GM12878 (cell line): Measurements from ENCODE around the gene NEK7. TPM values are rescaled to one million over a fixed set of nuclear protein-coding genes. Genes with fewer than 3 reads are reported as not detected.
A peak's percentile ranks its signal among the peaks of the same experiment; 100 is the strongest.

ENCODE experiments used
- ATAC-seq: fragments of 200-7000 bp; cut with Tn5 transposase; 3 replicates; pipeline ENCODE4 v1.9.1; 2020; ENCODE audit warnings: mild to moderate bottlenecking, moderate library complexity
- BruUV-seq: library from RNA; stranded (reverse); fragments of 400-500 nt; replicated peaks from 2 replicates; lab custom pipeline; 2021; lab: Mats Ljungman, UMichigan
- CTCF ChIA-PET: fragments of 300-600 bp; sonication (Branson Sonifier 250); formaldehyde crosslinking; extraction: SDS; loops from one replicate; lab custom pipeline; 2021; ENCODE audit warnings: inconsistent platforms; lab: Yijun Ruan, JAX
- POLR2A ChIA-PET: fragments of 350-600 bp; formaldehyde crosslinking; extraction: SDS; loops from one replicate; lab custom pipeline; 2021; ENCODE audit warnings: inconsistent platforms; lab: Charles Lee
- RAD21 ChIA-PET: fragments of 300-600 bp; sonication (Branson Sonifier 250); formaldehyde crosslinking; loops from one replicate; lab custom pipeline; 2023; ENCODE audit warnings: antibody characterized with exemption; ENCODE audit not compliant: unreplicated experiment; lab: Charles Lee
- SMC1A ChIA-PET: fragments of 300-600 bp; sonication (Branson Sonifier 250); formaldehyde crosslinking; loops from one replicate; lab custom pipeline; 2023; ENCODE audit not compliant: unreplicated experiment, uncharacterized antibody; lab: Charles Lee
- DNase-seq: peaks from one replicate; pipeline ENCODE4 v3.0.0-alpha.2; 2011; ENCODE audit warnings: low read depth, low spot score
- FAIRE-seq: peaks from 3 replicates; lab custom pipeline; 2011; peaks lifted over from hg19 to GRCh38; lab: Jason Lieb, UNC
- H2AFZ ChIP-seq: 2 replicates; pipeline ENCODE4 v1.6.0; 2011; ENCODE audit warnings: low read depth, low read length, control low read depth; ENCODE audit not compliant: control insufficient read depth
- H3K27ac ChIP-seq: 2 replicates; pipeline ENCODE4 v1.5.1; 2011; ENCODE audit warnings: control low read depth; ENCODE audit not compliant: control insufficient read depth, insufficient read depth
- H3K27me3 ChIP-seq, 2 experiments: replicated peaks in 1 of 2; 2 replicates each; pipeline versions ENCODE4 v1.6.0 to v1.6.1; 2011; ENCODE audit warnings: low read length in 1 of 2; ENCODE audit not compliant: control insufficient read depth in 2 of 2, insufficient read depth in 2 of 2
- H3K36me3 ChIP-seq, 2 experiments: 2 replicates each; pipeline ENCODE4 v1.5.1; 2011; ENCODE audit warnings: low read length in 1 of 2; ENCODE audit not compliant: control insufficient read depth in 2 of 2, insufficient read depth in 2 of 2
- H3K4me1 ChIP-seq: 2 replicates; pipeline ENCODE4 v1.6.1; 2011; ENCODE audit warnings: mild to moderate bottlenecking, low read length, moderate library complexity, mixed read lengths; ENCODE audit not compliant: control insufficient read depth, insufficient read depth
- H3K4me2 ChIP-seq: 2 replicates; pipeline ENCODE4 v1.6.0; 2011; ENCODE audit warnings: control low read depth; ENCODE audit not compliant: control insufficient read depth, insufficient read depth
- H3K4me3 ChIP-seq: fragments of 200-600 bp; sonication (generic); 2 replicates; pipeline ENCODE4 v1.5.1; 2016
- H3K79me2 ChIP-seq: 2 replicates; pipeline ENCODE4 v1.6.0; 2011; ENCODE audit warnings: low read length; ENCODE audit not compliant: control insufficient read depth, insufficient read depth
- H3K9ac ChIP-seq: 2 replicates; pipeline ENCODE4 v1.8.0; 2011; ENCODE audit warnings: low read length, control low read depth, mixed read lengths; ENCODE audit not compliant: control insufficient read depth, insufficient read depth
- H3K9me3 ChIP-seq: replicated peaks from 3 replicates; pipeline ENCODE4 v1.5.1; 2011; ENCODE audit warnings: mild to moderate bottlenecking, low read length; ENCODE audit not compliant: control insufficient read depth, insufficient read depth
- H4K20me1 ChIP-seq: 2 replicates; pipeline ENCODE4 v1.6.0; 2011; ENCODE audit not compliant: control insufficient read depth, insufficient read depth
- ATF2 ChIP-seq: IDR thresholded peaks from 2 replicates; pipeline ENCODE4 v1.6.1; 2012; ENCODE audit warnings: low read length, inconsistent platforms
- EP300 ChIP-seq, 2 experiments: fragments of 150-350 bp in 1 of 2; IDR thresholded peaks; 2 replicates each; pipeline ENCODE4 v1.6.1; 2011 to 2012; ENCODE audit warnings: low read depth in 2 of 2, low read length in 2 of 2, borderline replicate concordance in 1 of 2, improper control_type of control experiment in 1 of 2, inconsistent platforms in 1 of 2; ENCODE audit not compliant: control insufficient read depth in 1 of 2
- FOXM1 ChIP-seq: IDR thresholded peaks from 2 replicates; pipeline ENCODE4 v1.6.1; 2012; ENCODE audit warnings: low read depth, mild to moderate bottlenecking, inconsistent platforms, low read length, moderate library complexity
- GABPA ChIP-seq: IDR thresholded peaks from 2 replicates; pipeline ENCODE4 v1.6.1; 2014; ENCODE audit warnings: antibody characterized with exemption, low read depth, mild to moderate bottlenecking, inconsistent platforms
- HCFC1 ChIP-seq: fragments of 150-350 bp; IDR thresholded peaks from 2 replicates; pipeline ENCODE4 v1.6.1; 2014; ENCODE audit warnings: low read length
- IKZF1 ChIP-seq: fragments of 450-650 bp; conservative IDR thresholded peaks from 2 replicates; pipeline ENCODE4 v1.6.1; 2017; ENCODE audit warnings: antibody characterized with exemption, mild to moderate bottlenecking
- IRF5 ChIP-seq: fragments of 450-650 bp; IDR thresholded peaks from 2 replicates; pipeline ENCODE4 v1.6.1; 2017; ENCODE audit warnings: borderline replicate concordance
- KAT2A ChIP-seq: conservative IDR thresholded peaks from 2 replicates; pipeline ENCODE4 v1.6.1; 2011; ENCODE audit warnings: low read depth, low read length; ENCODE audit not compliant: control insufficient read depth
- MTA2 ChIP-seq: fragments of 450-650 bp; IDR thresholded peaks from 2 replicates; pipeline ENCODE4 v1.6.1; 2016; ENCODE audit warnings: low read depth, mild to moderate bottlenecking, moderate library complexity
- NFYB ChIP-seq: IDR thresholded peaks from 2 replicates; pipeline ENCODE4 v1.6.1; 2011; ENCODE audit warnings: low read depth, mild to moderate bottlenecking, low read length, improper control_type of control experiment, moderate library complexity; ENCODE audit not compliant: insufficient read depth
- NRF1 ChIP-seq: conservative IDR thresholded peaks from 2 replicates; pipeline ENCODE4 v1.6.1; 2011; ENCODE audit warnings: mild to moderate bottlenecking, low read depth, low read length, improper control_type of control experiment
- POLR2A ChIP-seq: IDR thresholded peaks from 2 replicates; pipeline ENCODE4 v1.6.1; 2011; ENCODE audit warnings: low read depth, mild to moderate bottlenecking, low read length
- RAD21 ChIP-seq: IDR thresholded peaks from 2 replicates; pipeline ENCODE4 v1.6.1; 2011; ENCODE audit warnings: mild to moderate bottlenecking, low read depth, low read length, moderate library complexity; ENCODE audit not compliant: insufficient read depth
- SREBF2 ChIP-seq: IDR thresholded peaks from 2 replicates; pipeline ENCODE4 v1.6.1; 2012; ENCODE audit warnings: mild to moderate bottlenecking, low read length
- STAT1 ChIP-seq: fragments of 450-650 bp; conservative IDR thresholded peaks from 2 replicates; pipeline ENCODE4 v1.6.1; 2014; ENCODE audit warnings: antibody characterized with exemption, mild to moderate bottlenecking
- TCF12 ChIP-seq: IDR thresholded peaks from 2 replicates; pipeline ENCODE4 v1.6.1; 2011; ENCODE audit warnings: low read depth, mild to moderate bottlenecking, low read length
- TCF3 ChIP-seq: IDR thresholded peaks from 2 replicates; pipeline ENCODE4 v1.6.1; 2012; ENCODE audit warnings: low read depth, mild to moderate bottlenecking, low read length, borderline replicate concordance; ENCODE audit not compliant: insufficient read depth
- YBX1 ChIP-seq: fragments of 450-650 bp; IDR thresholded peaks from 2 replicates; pipeline ENCODE4 v1.6.1; 2016; ENCODE audit warnings: antibody characterized with exemption
- ZNF207 ChIP-seq: fragments of 450-650 bp; IDR thresholded peaks from 2 replicates; pipeline ENCODE4 v1.6.1; 2014; ENCODE audit warnings: antibody characterized with exemption, mild to moderate bottlenecking, borderline replicate concordance
- in situ Hi-C: fragments of 300-500 bp; cut with MboI; formaldehyde crosslinking; loops from 9 replicates; pipeline ENCODE4 v1.14.3; 2018; ENCODE audit warnings: mixed read lengths
- intact Hi-C: fragments of 100-400 bp; cut with micrococcal nuclease; formaldehyde crosslinking; loops from one replicate; pipeline ENCODE4 v1.14.2; 2022; ENCODE audit not compliant: unreplicated experiment
- polyA plus RNA-seq, 11 experiments: library from polyadenylated mRNA; depleted of rRNA in 4 of 11; unstranded in 6 of 11; stranded (reverse) in 5 of 11; fragments of >200 nt; fragmentation: Nextera tagmentation in 4 of 11; fragmentation: Illumina TruSeq in 1 of 11; extraction: Ambion mirVana in 4 of 11; extraction: Trizol in 1 of 11; gene quantifications; 1 replicate in 1 of 11; 2 replicates in 10 of 11; pipeline versions ENCODE4 v1.2.1 to v1.2.3, GENCODE V29; 2011 to 2016; ENCODE audit warnings: inconsistent platforms in 2 of 11, missing spikeins in 2 of 11, low read depth in 1 of 11
- total RNA-seq, 4 experiments: library from RNA; depleted of rRNA in 3 of 4; stranded (reverse); fragments of >200 nt in 3 of 4; fragmentation: Illumina TruSeq in 1 of 4; extraction: Trizol in 1 of 4; gene quantifications; 2 replicates each; pipeline versions ENCODE4 v1.2.1 to v1.2.3, GENCODE V29; 2013 to 2021
- TF ChIP-seq, protein P1 (sequence below): fragments of 450-650 bp; IDR thresholded peaks from 2 replicates; pipeline ENCODE4 v1.6.1; 2016; ENCODE audit warnings: mild to moderate bottlenecking, moderate library complexity, borderline replicate concordance

NEK7 gene
- total and polyA plus RNA-seq, 10 of the 15 experiments (the other 5 are each of a cell fraction or from before 2014, with no cell fraction given), result 9.4 to 77.7 (median 24.0) TPM

DNA sequence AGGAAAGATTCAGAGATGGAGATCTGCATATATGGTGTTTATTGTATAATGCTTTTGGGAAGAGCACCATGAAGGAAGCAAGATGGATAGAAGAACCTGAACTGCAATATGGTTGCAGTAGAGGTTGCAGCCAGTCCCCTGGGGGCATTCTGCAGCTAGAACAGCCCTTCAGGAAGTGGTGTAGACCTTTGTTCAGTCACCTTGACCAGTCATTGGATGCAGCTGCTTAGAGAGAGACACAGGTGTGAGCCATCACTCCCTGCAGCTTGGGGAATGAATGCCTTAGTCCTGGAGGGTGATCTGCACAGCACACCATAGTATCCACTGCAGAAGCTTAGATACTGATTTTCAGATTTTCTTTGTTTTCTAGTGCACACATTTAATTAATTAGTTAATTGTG is 42.3 kb downstream of the NEK7 start:
- ChIA-PET POLR2A (interaction anchor here (0.6 kb wide), 1 partner anchor 975 kb away, joined by 3 read pairs; no protein-coding TSS in a partner anchor), CTCF (interaction anchor here (0.8 to 1.5 kb wide), 3 partner anchors 11 to 31 kb away, joined by 3 to 4 read pairs (median 4); no protein-coding TSS in a partner anchor), RAD21 (interaction anchor here (1.0 to 1.5 kb wide), 3 partner anchors 11 to 31 kb away, joined by 3 read pairs; no protein-coding TSS in a partner anchor), SMC1A (interaction anchor here (0.7 to 1.7 kb wide), 14 partner anchors 10 to 121 kb away, joined by 3 to 6 read pairs (median 3); no protein-coding TSS in a partner anchor)
- Histone ChIP-seq H3K36me3 (no peaks in the 10 kb centered on the region), H3K27ac (no peak overlapping the region), H3K79me2 (peaks cover 3% of the 10 kb centered on the region), H3K4me3 (no peak overlapping the region), H3K27me3 (no peaks in the 10 kb centered on the region), H2AFZ (no peak overlapping the region), H3K9ac (no peak overlapping the region), H3K4me2 (no peak overlapping the region), H3K4me1 (peaks cover 12% of the 10 kb centered on the region), H4K20me1 (no peaks in the 10 kb centered on the region), H3K9me3 (no peaks in the 10 kb centered on the region; the same call in 2 of the 3 replicates)
- intact Hi-C loops, result no loop called here
- FAIRE-seq (peak; percentile 31), ATAC-seq (peak; percentile 78), DNase-seq (no peak)
- in situ Hi-C loops, result no loop called here
- no TSS peak for BruUV-seq
- TF ChIP-seq STAT1, result no peak
- TF ChIP-seq TCF3, result no peak
- no peak for TF ChIP-seq FOXM1
- peak; percentile 50; the same call in 1 of the 2 replicates for TF ChIP-seq NFYB
- TF ChIP-seq POLR2A, result no peak
- peak; percentile 78 for TF ChIP-seq TCF12
- TF ChIP-seq EP300 (IDR thresholded peaks at IDR 0.05; ENCODE audit: borderline replicate concordance in 1 of 2, control insufficient read depth in 1 of 2, low read depth in 2 of 2, low read length in 2 of 2), result no peak
- TF ChIP-seq KAT2A, result no peak
- TF ChIP-seq, protein P1, sequence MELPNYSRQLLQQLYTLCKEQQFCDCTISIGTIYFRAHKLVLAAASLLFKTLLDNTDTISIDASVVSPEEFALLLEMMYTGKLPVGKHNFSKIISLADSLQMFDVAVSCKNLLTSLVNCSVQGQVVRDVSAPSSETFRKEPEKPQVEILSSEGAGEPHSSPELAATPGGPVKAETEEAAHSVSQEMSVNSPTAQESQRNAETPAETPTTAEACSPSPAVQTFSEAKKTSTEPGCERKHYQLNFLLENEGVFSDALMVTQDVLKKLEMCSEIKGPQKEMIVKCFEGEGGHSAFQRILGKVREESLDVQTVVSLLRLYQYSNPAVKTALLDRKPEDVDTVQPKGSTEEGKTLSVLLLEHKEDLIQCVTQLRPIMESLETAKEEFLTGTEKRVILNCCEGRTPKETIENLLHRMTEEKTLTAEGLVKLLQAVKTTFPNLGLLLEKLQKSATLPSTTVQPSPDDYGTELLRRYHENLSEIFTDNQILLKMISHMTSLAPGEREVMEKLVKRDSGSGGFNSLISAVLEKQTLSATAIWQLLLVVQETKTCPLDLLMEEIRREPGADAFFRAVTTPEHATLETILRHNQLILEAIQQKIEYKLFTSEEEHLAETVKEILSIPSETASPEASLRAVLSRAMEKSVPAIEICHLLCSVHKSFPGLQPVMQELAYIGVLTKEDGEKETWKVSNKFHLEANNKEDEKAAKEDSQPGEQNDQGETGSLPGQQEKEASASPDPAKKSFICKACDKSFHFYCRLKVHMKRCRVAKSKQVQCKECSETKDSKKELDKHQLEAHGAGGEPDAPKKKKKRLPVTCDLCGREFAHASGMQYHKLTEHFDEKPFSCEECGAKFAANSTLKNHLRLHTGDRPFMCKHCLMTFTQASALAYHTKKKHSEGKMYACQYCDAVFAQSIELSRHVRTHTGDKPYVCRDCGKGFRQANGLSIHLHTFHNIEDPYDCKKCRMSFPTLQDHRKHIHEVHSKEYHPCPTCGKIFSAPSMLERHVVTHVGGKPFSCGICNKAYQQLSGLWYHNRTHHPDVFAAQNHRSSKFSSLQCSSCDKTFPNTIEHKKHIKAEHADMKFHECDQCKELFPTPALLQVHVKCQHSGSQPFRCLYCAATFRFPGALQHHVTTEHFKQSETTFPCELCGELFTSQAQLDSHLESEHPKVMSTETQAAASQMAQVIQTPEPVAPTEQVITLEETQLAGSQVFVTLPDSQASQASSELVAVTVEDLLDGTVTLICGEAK, result no peak
- TF ChIP-seq GABPA, result no peak
- no peak for TF ChIP-seq SREBF2
- TF ChIP-seq ATF2, result no peak
- no peak for TF ChIP-seq RAD21
- TF ChIP-seq IRF5, result no peak
- no peak for TF ChIP-seq ZNF207
- no peak for TF ChIP-seq MTA2
- no peak for TF ChIP-seq HCFC1
- TF ChIP-seq IKZF1, result no peak
- TF ChIP-seq YBX1, result no peak
- no peak for TF ChIP-seq NRF1
